GM19025 (cell line): ENCODE results near the gene ZNF341.
"Not testable (repeated sequence)": the region's sequence is repeated elsewhere in the genome, so short reads cannot be mapped to it uniquely, and the experiment has no call there.

Experiments
- ATAC-seq: cut with Tn5 transposase; IDR thresholded peaks from one replicate; pipeline ENCODE4 v1.9.1; 2021; ENCODE audit warnings: mild to moderate bottlenecking, low read depth, moderate library complexity; ENCODE audit not compliant: unreplicated experiment

The ZNF341 gene

GRCh38 chr20:33731693-33732165, at the start of gene ZNF341:
Gene ZNF341 (plus strand): TSS chr20:33731996. CDS start chr20:33732022, 26 bp downstream.
- ATAC-seq: peak; percentile 81

GRCh38 chr20:33684533-33685327, 47.1 kb upstream of the ZNF341 start:
- ATAC-seq: no peak

GRCh38 chr20:33685328-33686099, 46.3 kb upstream of the ZNF341 start:
- peak; percentile 33 for ATAC-seq

DNA sequence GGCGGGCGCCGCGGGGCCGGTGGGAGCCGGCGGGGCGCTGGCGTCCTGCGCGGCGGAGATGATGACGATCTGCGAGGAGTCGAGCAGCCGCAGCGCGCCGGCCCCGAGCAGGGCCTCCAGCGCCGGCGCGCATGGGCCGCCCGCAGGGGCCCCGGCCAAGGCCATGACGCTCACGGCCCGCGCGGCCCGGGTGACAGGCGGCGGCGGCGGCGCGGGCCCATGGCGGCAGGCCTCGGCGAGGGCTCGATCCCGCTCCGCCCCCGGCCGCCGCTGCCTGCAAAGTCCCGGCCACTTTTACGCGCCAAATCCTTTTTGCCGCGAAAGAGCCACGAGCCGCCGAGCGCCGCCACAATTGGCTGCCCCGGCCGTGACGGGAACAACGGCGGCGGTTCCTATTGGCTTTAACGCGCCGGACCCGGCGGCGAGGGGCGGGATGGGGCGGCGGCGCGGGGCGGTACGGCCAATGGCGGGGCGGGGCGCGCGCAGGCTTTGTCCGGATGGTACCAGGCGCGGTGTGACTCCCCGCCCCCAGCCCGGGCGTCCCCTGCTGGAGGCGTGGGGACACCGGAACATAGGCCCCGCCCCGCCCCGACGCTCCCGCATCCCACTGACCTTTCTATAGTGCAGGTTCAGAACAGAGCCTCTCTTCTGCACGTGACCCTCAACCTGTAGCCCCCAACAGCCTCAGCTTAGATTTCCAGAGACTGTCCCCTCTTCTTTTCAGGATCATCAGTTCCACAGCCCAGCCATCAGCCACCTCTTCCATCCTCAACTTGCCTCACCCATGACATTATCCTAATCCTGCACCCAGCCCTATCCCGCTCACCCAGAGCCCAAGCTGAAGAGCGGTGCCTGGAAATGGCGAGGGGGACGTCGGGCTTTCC, 45.5 kb upstream of the ZNF341 start, which contains the start of gene E2F1:
TSS of gene E2F1 (minus strand) at position 286 of the 884 bp plus-strand sequence. CDS start at position 165, 121 bp downstream.
- ATAC-seq: peak; percentile 84

- ATAC-seq: no peak
Observed at GRCh38 chr20:33686984-33687366, 44.8 kb upstream of the ZNF341 start.

GRCh38 chr20:33687370-33687915, 44.4 kb upstream of the ZNF341 start:
- no peak for ATAC-seq

DNA sequence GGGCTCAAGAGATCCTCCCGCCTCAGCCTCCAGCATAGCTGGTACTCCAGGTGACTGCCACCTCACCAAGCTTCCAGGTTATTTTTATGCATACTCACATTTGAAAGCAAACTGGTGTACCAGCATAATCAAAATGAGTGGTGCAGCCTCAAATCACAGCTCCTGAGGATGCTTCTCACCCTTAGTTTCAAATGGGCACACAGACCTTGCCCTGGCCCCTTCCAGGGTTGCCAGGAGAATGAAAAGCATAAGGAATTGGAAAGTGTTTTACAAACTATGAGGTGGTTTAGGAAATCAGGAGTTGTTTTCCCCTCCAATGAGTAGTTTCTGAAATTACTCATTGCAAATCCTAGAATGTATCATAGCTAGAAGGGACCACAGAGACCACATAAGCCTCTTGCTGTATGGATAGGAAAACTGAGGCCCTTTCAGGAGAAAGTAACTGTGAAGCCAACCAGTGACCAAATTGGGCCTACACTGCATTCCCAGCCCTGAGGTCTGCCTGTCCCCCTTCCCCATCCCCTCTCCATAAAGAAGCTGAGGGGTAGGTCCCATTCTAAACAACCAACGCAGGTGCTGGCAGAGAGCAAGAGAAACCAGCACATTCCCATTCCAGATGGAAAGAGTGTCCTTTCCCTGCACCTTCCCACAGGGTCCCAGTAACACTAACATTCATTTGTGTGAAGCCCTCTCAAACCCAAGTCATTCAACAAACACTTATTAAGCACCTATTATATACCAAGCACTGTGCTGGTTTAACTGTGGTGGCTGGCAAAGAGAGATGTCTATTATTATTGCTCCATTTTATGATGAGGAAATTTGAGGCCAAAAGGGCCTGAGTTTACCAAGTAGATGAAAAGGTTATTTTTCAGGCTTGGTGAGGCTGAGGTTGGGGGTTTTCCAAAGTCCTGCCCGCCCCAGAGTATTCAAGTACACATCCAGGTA, 43.5 kb upstream of the ZNF341 start:
- ATAC-seq: no peak

- ATAC-seq: no peak
Observed at GRCh38 chr20:33688938-33689424, 42.8 kb upstream of the ZNF341 start.

GRCh38 chr20:33689493-33689892, 42.3 kb upstream of the ZNF341 start:
- ATAC-seq: no peak

DNA sequence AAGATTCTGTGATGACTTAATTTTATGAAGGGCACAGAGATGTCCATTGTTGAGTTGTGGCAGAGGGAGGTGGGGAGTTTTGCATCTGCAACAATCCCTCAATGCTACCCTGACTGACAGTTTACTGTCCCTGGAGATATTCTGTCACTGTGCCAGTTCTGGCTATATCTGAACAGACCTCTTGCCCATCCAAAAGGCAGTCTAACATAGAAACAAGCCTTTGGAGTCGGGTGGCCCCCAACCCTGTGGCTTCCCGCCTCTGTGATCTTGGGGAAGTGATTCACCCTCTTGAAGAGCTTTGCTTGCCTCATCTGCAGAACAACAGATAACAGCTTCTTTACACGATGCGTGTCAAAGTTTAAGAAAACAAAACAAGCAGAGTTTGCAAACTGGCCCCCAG, 41.8 kb upstream of the ZNF341 start:
- no peak for ATAC-seq

- no peak for ATAC-seq
Observed at GRCh38 chr20:33693289-33693688, 38.5 kb upstream of the ZNF341 start.

DNA sequence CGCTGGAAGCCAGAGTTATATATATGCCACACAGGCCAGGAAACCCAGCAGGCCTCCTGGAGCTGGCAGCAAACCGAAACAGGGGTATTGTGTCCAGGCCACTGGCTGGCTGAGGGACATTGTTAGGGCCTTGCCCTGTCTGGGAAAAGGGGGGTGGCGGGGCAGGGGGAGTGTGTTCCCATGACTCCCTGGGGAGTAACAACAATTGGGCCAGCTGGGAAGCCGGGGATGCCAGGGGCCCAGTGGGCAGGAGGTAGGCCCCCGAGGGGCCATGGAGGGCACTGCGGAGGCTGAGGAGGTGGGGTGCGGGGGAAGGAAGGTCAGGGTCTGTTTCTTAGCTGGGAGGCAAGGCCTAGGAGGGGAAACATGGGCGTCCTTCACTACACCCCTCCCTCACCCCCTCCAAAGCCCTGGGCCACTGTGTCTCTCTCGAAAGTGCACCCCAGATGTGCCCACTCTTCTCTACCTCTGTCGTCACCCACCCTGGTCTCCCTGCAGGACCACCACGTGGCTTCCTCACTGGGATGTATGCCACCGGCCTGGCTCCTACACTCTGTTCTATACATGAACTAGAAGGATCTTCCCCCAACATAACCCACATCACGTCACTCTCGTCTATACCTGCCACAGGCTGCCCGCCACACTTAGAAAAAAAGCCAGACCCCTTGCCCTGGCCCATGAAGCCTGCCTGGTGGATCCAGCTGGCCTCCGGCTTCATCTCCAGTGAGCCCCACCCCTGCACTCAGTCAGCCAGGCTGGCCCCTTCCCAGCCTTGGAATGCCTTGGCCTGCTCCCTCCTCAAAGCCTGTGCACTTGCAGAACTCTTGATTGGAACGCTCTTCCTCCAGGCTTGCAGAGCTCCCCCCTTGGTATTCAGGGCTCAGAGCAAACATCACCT, 37.8 kb upstream of the ZNF341 start:
- no peak for ATAC-seq

- no peak for ATAC-seq
Observed at GRCh38 chr20:33694639-33695012, 37.2 kb upstream of the ZNF341 start.

DNA sequence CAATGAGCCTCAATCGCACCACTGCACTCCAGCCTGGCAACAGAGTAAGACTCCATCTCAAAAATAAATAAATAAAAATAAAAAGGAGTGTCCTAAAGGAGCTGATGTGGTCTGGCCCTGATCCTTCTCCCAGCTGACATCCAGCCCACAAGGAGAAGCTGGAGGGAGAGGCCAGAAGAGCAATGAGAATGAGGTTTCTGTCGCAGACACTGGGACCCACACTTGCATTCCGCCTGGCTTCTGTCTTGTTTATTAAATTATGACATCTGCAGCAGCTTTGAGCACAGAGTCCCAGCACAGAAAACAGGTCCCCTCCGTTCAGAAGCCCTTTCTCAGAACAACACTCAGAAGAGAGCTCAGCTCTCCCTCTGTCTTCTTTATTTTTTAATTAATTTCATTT, 35.3 kb upstream of the ZNF341 start:
- no peak for ATAC-seq

- ATAC-seq: no peak
Observed at GRCh38 chr20:33697129-33697528, 34.7 kb upstream of the ZNF341 start.

GRCh38 chr20:33698966-33699365, 32.8 kb upstream of the ZNF341 start:
- not testable (repeated sequence) for ATAC-seq

- not testable (repeated sequence) for ATAC-seq
Observed at GRCh38 chr20:33700696-33701441, 30.9 kb upstream of the ZNF341 start.
